ENCODE measurements around the gene STK24. TPM values are rescaled to one million over a fixed set of nuclear protein-coding genes. Genes with fewer than 3 reads are reported as not detected.

The STK24 gene
- total RNA-seq, 1 experiment from 2014 or later = 93.2 TPM

- DNase-seq (ENCODE audit: low read depth) = no peak
Measured at GRCh38 chr13:98511435-98511834, 65.5 kb downstream of the STK24 start.

DNA sequence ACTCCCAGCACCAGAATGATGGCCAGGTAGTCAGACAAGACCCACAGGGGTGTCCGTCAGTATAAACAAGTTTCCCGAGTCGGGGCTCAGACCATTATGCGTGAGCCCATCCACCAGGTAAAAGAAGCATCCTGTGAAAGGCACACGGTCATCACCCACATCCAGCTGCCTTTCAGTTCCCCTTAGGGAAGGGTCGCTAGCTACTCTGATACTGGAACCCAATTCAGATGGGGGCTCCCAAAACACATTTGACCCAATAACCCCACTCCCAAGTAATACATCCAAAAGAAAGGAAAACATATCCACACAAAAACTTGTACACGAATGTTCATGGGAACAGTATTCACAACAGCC is 66.8 kb downstream of the STK24 start:
- DNase-seq (ENCODE audit: low read depth) = no peak

DNA sequence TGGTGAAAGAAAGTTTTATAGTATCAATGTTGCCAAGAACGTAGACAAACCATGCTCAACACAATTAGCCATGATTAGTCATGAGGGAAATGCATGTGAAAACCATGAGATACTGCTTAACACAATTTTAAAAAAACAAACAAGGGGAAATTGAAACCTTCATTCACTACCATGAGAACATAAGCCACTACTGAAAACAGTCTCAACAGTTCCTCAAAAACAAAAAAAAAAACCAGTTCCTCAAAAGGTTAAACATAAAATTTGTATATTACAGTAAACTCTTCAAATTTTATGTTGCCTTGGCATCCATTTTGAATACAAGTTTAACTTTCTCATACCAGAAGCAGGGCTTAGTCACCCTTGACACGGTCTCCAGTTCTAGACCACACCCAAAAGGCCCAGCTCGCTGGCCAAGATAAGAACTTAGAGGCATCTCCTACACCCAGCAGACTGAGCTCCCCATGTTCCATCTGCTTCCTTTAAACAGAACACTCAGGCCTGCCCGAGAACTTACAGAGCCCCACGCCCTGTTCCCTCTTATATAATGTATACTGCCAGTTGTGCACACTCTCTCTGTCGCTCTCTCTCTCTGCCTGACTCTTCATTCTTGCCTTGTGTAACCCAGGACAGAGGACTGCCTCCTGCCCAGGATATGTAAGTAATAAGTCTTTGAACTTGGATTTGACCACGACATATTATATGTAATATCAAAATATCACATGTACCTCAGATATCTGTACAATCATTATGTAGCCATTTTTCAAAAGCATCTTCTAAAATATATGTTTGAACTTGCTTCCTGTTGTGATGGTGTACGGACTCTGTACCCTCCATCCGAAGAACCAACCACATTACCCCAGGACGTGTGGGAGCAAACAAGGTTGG is 67.4 kb downstream of the STK24 start:
- DNase-seq (ENCODE audit: low read depth) = peak; percentile 88

GRCh38 chr13:98508685-98509084 is 68.2 kb downstream of the STK24 start:
- peak; percentile 77 for DNase-seq (ENCODE audit: low read depth)

- peak; percentile 62 for DNase-seq (ENCODE audit: low read depth)
Measured at GRCh38 chr13:98508280-98508679, 68.6 kb downstream of the STK24 start.

GRCh38 chr13:98507282-98507797 is 69.6 kb downstream of the STK24 start:
- DNase-seq (ENCODE audit: low read depth) = peak; percentile 73

DNA sequence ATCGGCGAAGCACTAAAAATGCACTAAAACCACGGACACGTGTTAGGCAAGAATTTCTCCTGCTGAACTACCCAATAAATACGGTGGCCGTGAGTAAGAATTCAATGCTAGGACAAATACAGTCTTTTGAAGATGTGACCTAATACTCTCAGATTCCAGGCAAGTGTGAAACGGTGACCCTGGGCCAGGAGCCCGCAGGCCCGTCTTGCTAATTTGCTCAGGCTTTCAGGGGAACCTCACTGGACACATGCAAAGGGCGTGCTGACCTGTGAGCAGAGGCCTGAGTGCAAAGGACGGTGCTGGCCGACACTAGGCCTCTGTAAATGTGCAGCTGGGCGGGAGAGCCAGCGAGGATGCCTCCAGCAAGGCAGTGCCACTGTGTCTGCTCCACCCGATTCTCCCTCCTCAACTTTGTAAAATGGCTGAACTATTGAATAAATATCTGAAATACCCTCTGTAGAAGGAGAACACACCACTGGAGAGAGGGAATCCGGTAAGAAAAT is 70.1 kb downstream of the STK24 start:
- no peak for DNase-seq (ENCODE audit: low read depth)

GRCh38 chr13:98506322-98506721 is 70.6 kb downstream of the STK24 start:
- DNase-seq (ENCODE audit: low read depth) = no peak

GRCh38 chr13:98505217-98505616 is 71.7 kb downstream of the STK24 start:
- no peak for DNase-seq (ENCODE audit: low read depth)

DNA sequence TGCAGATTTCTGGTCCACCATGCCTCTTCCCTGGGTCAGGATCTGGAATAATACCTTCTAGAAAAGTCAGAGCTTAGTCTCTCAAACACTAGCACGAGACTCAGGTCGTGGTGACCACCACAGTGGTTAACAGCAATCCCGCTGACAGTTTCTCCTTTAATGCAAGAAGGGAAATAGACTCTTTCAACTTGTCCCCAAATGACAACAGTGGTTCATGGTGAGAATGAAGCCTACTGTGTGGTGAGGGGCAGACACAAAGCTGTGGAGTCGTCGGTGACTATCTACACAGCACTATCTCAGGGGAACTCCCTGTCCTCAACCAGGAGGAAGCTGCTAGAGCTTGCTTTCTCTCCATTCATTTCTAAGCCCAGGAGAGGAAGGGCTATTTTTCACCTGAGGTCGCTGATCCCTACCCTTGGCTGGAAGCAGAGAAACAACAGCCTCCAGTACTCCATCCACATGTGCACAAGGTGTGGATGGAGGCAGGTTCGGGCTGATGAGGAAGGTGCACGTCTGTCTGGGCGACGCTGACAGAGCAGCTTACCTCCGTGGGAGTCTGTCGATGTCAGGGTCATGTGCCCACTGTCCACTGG is 72.4 kb downstream of the STK24 start:
- DNase-seq (ENCODE audit: low read depth) = no peak

GRCh38 chr13:98504029-98504351 is 72.9 kb downstream of the STK24 start:
- DNase-seq (ENCODE audit: low read depth) = no peak

- no peak for DNase-seq (ENCODE audit: low read depth)
Measured at GRCh38 chr13:98503175-98504028, 73.5 kb downstream of the STK24 start.

DNA sequence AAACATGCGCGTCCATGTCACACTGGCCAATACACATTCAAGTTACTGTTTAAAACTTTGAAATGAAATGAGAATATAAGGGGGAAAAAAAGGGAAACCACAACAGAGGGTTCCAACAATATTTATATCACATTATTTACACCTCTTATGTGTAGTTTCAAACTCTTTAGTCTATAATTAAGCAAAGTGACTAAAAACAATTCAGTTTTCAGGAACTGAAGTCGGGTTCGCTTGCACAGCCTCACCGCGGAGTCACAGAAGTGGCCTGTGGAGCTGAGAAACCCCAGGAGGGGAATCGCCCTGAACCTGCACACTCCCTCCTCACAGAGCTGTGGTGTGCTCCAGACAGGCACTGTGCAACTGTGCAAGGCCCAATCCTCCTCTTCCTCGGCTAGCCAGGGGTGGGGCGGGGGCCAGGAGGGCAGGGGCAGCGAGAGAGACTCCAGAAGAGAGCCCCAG is 75.9 kb downstream of the STK24 start:
- DNase-seq (ENCODE audit: low read depth) = no peak

DNA sequence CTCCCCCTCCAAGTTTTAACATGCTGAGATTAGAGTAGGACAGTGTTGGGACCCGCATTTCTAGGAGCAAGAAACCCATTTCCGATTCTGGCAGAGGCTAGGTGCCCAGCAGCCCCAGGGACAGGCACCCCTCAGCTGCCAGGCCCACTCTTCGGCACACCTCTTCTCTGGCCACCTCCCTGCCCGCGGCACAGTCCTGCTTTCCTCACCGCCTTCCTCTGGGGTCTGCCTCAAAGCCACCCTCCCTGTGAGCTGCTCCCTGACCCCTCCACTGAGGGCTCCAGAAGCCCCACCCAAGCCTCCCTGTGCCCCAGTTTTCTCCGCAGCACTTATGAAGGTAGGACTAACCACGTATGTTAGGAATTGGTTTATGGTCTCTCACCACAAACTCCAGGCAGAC is 79.9 kb downstream of the STK24 start:
- no peak for DNase-seq (ENCODE audit: low read depth)

- DNase-seq (ENCODE audit: low read depth) = no peak
Measured at GRCh38 chr13:98496479-98496791, 80.5 kb downstream of the STK24 start.

DNA sequence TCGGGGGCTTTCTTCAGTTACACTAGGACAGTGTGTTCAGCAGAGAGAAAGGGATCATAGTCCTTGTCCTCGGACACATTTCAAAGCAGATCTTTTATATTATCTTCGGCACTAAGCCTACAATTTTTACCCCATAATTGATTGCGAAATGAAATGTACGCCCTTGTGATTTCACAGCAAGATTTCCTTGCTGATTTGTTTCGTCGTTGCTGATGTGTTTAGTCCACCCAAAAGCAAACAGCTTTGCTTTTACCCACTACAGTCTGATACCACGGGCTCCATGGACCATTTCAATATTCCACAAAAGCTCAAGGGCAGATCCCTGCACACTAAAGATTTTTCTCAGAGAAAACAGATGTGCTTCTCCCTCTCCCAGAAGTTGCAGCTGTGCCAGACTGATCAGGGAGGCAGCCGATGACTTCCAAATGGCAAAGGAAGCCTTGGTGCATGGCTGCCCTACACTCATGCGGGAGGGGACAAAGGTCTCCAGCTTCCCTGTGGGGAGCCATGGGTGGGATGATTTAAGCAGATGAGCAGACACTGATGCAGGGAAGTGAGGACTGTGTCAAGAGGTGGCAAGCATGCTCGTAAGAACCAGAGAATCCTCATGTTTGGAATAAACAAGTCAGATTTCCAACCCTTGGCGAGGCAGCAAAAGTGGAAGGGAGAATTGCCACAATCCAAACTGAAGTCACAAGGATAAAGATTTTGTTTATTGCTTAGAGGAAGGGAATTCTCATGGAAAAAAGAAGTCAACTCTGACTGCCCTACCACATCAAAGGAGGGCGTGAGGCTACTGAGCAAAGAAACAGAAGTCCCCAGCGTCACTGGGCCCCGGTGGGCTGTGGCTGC is 81.1 kb downstream of the STK24 start:
- no peak for DNase-seq (ENCODE audit: low read depth)

DNA sequence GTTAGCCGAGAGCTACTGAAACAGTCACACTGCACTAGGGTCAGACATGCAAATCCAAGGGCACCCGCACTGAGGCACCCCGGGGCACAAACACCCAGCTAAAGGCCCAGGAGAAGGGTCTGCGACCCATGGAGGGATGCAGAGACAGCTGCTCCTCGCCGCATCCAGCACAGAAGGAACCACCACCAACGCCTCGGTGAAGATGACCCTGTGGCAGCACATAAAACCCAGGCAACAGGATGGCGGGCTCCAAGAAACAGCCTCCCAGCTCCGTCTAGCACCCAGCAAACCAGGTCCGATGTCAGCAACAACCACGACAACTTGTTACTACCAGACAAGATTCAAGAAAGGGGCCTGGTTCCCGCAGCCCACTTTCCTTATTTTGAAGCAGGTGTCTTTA is 82.1 kb downstream of the STK24 start:
- no peak for DNase-seq (ENCODE audit: low read depth)

- no peak for DNase-seq (ENCODE audit: low read depth)
Measured at GRCh38 chr13:98493042-98493712, 83.7 kb downstream of the STK24 start.

GRCh38 chr13:98492335-98493041 is 84.4 kb downstream of the STK24 start:
- DNase-seq (ENCODE audit: low read depth) = no peak

- DNase-seq (ENCODE audit: low read depth) = no peak
Measured at GRCh38 chr13:98490866-98491265, 86.0 kb downstream of the STK24 start.

Data from M059J (cell line).